H9 (cell line): ENCODE measurements around the gene FOXM1. TPM values are rescaled to one million over a fixed set of nuclear protein-coding genes. Genes with fewer than 3 reads are reported as not detected.

Experiments used
- DNase-seq: peaks from one replicate; pipeline ENCODE4 v3.0.0-alpha.2; 2017
- H2AFZ ChIP-seq: one replicate; pipeline ENCODE4 v1.6.1; 2013; ENCODE audit warnings: mild to moderate bottlenecking, low read length, control low read depth, moderate library complexity
- H2AK5ac ChIP-seq: 2 replicates; pipeline ENCODE4 v1.6.1; 2013; ENCODE audit warnings: low read length, control low read depth, mixed read lengths; ENCODE audit not compliant: insufficient read length
- H2BK120ac ChIP-seq: one replicate; pipeline ENCODE4 v1.6.1; 2013; ENCODE audit warnings: low read depth, mild to moderate bottlenecking, low read length, control low read depth, inconsistent platforms; ENCODE audit not compliant: poor library complexity, severe bottlenecking
- H2BK12ac ChIP-seq: 2 replicates; pipeline ENCODE4 v1.6.1; 2013; ENCODE audit warnings: low read length, control low read depth, mixed read lengths, low read depth; ENCODE audit not compliant: insufficient read length
- H2BK15ac ChIP-seq: 2 replicates; pipeline ENCODE4 v1.6.1; 2013; ENCODE audit warnings: low read depth, low read length, control low read depth
- H2BK20ac ChIP-seq: one replicate; pipeline ENCODE4 v1.6.1; 2013; ENCODE audit warnings: low read depth, mild to moderate bottlenecking, low read length, control low read depth, inconsistent platforms; ENCODE audit not compliant: poor library complexity, severe bottlenecking
- H2BK5ac ChIP-seq: 2 replicates; pipeline ENCODE4 v1.6.1; 2013; ENCODE audit warnings: low read length, control low read depth, mixed read lengths; ENCODE audit not compliant: insufficient read length
- H3K14ac ChIP-seq: 2 replicates; pipeline ENCODE4 v1.6.1; 2013; ENCODE audit warnings: low read length, control low read depth; ENCODE audit not compliant: insufficient read depth
- H3K18ac ChIP-seq: 2 replicates; pipeline ENCODE4 v1.6.1; 2013; ENCODE audit warnings: low read depth, mild to moderate bottlenecking, mixed read lengths, low read length, control low read depth; ENCODE audit not compliant: insufficient read length
- H3K23ac ChIP-seq: 2 replicates; pipeline ENCODE4 v1.6.1; 2013; ENCODE audit warnings: low read length, control low read depth, mixed read lengths, low read depth; ENCODE audit not compliant: insufficient read length
- H3K23me2 ChIP-seq: 2 replicates; pipeline ENCODE4 v1.6.1; 2013; ENCODE audit warnings: low read depth, mild to moderate bottlenecking, mixed read lengths, low read length, control low read depth; ENCODE audit not compliant: insufficient read length, poor library complexity, severe bottlenecking
- H3K27ac ChIP-seq: 2 replicates; pipeline ENCODE4 v1.5.1; 2013; ENCODE audit warnings: low read length, control low read depth, mixed read lengths, low read depth; ENCODE audit not compliant: insufficient read length
- H3K27me3 ChIP-seq: 2 replicates; pipeline ENCODE4 v1.6.1; 2013; ENCODE audit warnings: low read length, control low read depth, inconsistent platforms; ENCODE audit not compliant: insufficient read depth
- H3K4ac ChIP-seq: 2 replicates; pipeline ENCODE4 v1.6.1; 2013; ENCODE audit warnings: low read depth, mild to moderate bottlenecking, control low read depth, inconsistent platforms, low read length, moderate library complexity
- H3K4me1 ChIP-seq: 2 replicates; pipeline ENCODE4 v1.6.1; 2013; ENCODE audit warnings: low read length, control low read depth, inconsistent platforms; ENCODE audit not compliant: insufficient read depth
- H3K4me2 ChIP-seq: 2 replicates; pipeline ENCODE4 v1.6.1; 2013; ENCODE audit warnings: low read length, control low read depth, mixed read lengths; ENCODE audit not compliant: insufficient read length, insufficient read depth
- H3K56ac ChIP-seq: 2 replicates; pipeline ENCODE4 v1.6.1; 2013; ENCODE audit warnings: low read depth, mild to moderate bottlenecking, mixed read lengths, low read length, control low read depth; ENCODE audit not compliant: insufficient read length
- H3K79me1 ChIP-seq: 2 replicates; pipeline ENCODE4 v1.6.1; 2013; ENCODE audit warnings: low read depth, mild to moderate bottlenecking, moderate library complexity, low read length, control low read depth, inconsistent platforms; ENCODE audit not compliant: insufficient read depth, poor library complexity, severe bottlenecking
- H3K79me2 ChIP-seq: 2 replicates; pipeline ENCODE4 v1.6.1; 2013; ENCODE audit warnings: low read length, control low read depth, inconsistent platforms; ENCODE audit not compliant: insufficient read depth
- H3K9ac ChIP-seq: 2 replicates; pipeline ENCODE4 v1.6.1; 2013; ENCODE audit warnings: low read length, control low read depth, mixed read lengths; ENCODE audit not compliant: insufficient read length; ENCODE audit errors: extremely low read depth
- H3K9me3 ChIP-seq: one replicate; pipeline ENCODE4 v1.6.1; 2013; ENCODE audit warnings: low read depth, low read length, inconsistent platforms; ENCODE audit not compliant: control insufficient read depth
- H3T11ph ChIP-seq: one replicate; pipeline ENCODE4 v1.6.1; 2013; ENCODE audit warnings: mild to moderate bottlenecking, low read length, control low read depth, inconsistent platforms
- H4K20me1 ChIP-seq: one replicate; pipeline ENCODE4 v1.6.1; 2013; ENCODE audit not compliant: control insufficient read depth, insufficient read length, insufficient read depth
- H4K5ac ChIP-seq: 2 replicates; pipeline ENCODE4 v1.6.1; 2013; ENCODE audit warnings: low read depth, mild to moderate bottlenecking, mixed read lengths, low read length, control low read depth; ENCODE audit not compliant: insufficient read length
- H4K8ac ChIP-seq: replicated peaks from 2 replicates; pipeline ENCODE4 v1.6.1; 2013; ENCODE audit warnings: low read length, control low read depth, mixed read lengths, low read depth; ENCODE audit not compliant: insufficient read length
- H4K91ac ChIP-seq: 2 replicates; pipeline ENCODE4 v1.6.1; 2013; ENCODE audit warnings: low read depth, mild to moderate bottlenecking, moderate library complexity, mixed read lengths, low read length, control low read depth; ENCODE audit not compliant: insufficient read length
- H3K27ac Mint-ChIP-seq, 3 experiments: 2 replicates in 2 of 3; 3 replicates in 1 of 3; pipeline ENCODE4 v1.8.0; 2020 to 2021; ENCODE audit warnings: mixed read lengths in 3 of 3, mild to moderate bottlenecking in 1 of 3, moderate library complexity in 1 of 3
- H3K27me3 Mint-ChIP-seq: 2 replicates; pipeline ENCODE4 v1.8.0; 2021; ENCODE audit warnings: low read depth, mild to moderate bottlenecking, moderate library complexity, mixed read lengths
- H3K36me3 Mint-ChIP-seq, 3 experiments: 2 replicates in 2 of 3; 3 replicates in 1 of 3; pipeline ENCODE4 v1.8.0; 2020 to 2021; ENCODE audit warnings: low read depth in 3 of 3, mixed read lengths in 3 of 3; ENCODE audit not compliant: insufficient read depth in 1 of 3
- H3K4me1 Mint-ChIP-seq, 2 experiments: 2 replicates each; pipeline ENCODE4 v1.8.0; 2020; ENCODE audit warnings: mixed read lengths in 2 of 2
- H3K4me3 Mint-ChIP-seq, 2 experiments: 2 replicates in 1 of 2; 3 replicates in 1 of 2; pipeline ENCODE4 v1.8.0; 2020 to 2021; ENCODE audit warnings: mild to moderate bottlenecking in 2 of 2, mixed read lengths in 2 of 2, moderate library complexity in 1 of 2
- H3K9me3 Mint-ChIP-seq, 2 experiments: 2 replicates in 1 of 2; 3 replicates in 1 of 2; pipeline ENCODE4 v1.8.0; 2020; ENCODE audit warnings: mild to moderate bottlenecking in 2 of 2, mixed read lengths in 2 of 2, moderate library complexity in 1 of 2
- WGBS: extraction: QIAGEN DNeasy Blood & Tissue Kit; methylation state at CpG from one replicate; pipeline ENCODE4 v1.1.7; 2013; ENCODE audit warnings: missing lambda C conversion rate, low lambda C conversion rate, mixed read lengths; ENCODE audit not compliant: insufficient read length; ENCODE audit errors: extremely low coverage; 5-methylcytosine and 5-hydroxymethylcytosine counted together
- total RNA-seq: library from RNA; stranded (reverse); gene quantifications from 2 replicates; pipeline ENCODE4 v1.2.1, GENCODE V29; 2021
- TF ChIP-seq, protein P1 (sequence below): fragments of 200-600 bp; sonication (generic); conservative IDR thresholded peaks from 3 replicates; pipeline ENCODE4 v1.8.0; 2021; ENCODE audit warnings: antibody characterized with exemption, mild to moderate bottlenecking

The FOXM1 gene
- total RNA-seq, 1 experiment from 2014 or later: 109 TPM

DNA sequence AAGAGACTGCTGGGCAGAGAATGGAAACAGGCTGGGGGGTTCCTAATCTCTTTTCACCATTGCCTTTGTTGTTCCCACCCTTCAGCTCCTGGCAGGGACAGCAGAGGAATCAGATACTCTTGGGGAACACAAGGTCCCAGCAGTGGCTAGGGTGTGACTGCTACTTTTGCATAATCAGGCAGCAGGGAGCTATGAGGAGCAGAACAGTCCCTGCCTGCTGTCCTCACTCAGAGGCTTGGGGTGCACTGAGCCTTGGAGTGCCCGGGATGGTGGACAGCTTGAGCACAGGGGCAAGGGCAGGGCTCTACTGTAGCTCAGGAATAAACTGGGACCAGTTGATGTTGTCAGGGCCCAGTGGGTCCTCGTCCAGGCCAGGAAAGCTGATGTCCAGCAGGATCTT lies 18.6 kb downstream of the FOXM1 start:
- Histone ChIP-seq H3K79me2 (no peaks in the 10 kb centered on the region), H2BK120ac (no peak overlapping the region), H2BK12ac (no peak overlapping the region), H4K20me1 (no peaks in the 10 kb centered on the region), H3K18ac (no peak overlapping the region), H3K27ac (no peak overlapping the region), H3K14ac (no peak overlapping the region), H3K23me2 (no peaks in the 10 kb centered on the region), H3K4me2 (no peak overlapping the region), H4K5ac (no peak overlapping the region), H3K9me3 (no peaks in the 10 kb centered on the region), H3T11ph (no peak overlapping the region), H3K79me1 (no peaks in the 10 kb centered on the region), H2AK5ac (no peak overlapping the region), H3K27me3 (no peaks in the 10 kb centered on the region), H2BK15ac (no peak overlapping the region), H2AFZ (no peak overlapping the region), H3K56ac (no peak overlapping the region), H3K4ac (no peak overlapping the region), H3K4me1 (no peaks in the 10 kb centered on the region), H3K9ac (no peak overlapping the region), H4K8ac (no peak overlapping the region), H3K23ac (no peak overlapping the region), H4K91ac (no peak overlapping the region), H2BK5ac (no peak overlapping the region), H2BK20ac (no peak overlapping the region)
- WGBS: no CpG with 5 or more reads among the region's 2 CpGs
- DNase-seq: no peak
- TF ChIP-seq, protein P1, sequence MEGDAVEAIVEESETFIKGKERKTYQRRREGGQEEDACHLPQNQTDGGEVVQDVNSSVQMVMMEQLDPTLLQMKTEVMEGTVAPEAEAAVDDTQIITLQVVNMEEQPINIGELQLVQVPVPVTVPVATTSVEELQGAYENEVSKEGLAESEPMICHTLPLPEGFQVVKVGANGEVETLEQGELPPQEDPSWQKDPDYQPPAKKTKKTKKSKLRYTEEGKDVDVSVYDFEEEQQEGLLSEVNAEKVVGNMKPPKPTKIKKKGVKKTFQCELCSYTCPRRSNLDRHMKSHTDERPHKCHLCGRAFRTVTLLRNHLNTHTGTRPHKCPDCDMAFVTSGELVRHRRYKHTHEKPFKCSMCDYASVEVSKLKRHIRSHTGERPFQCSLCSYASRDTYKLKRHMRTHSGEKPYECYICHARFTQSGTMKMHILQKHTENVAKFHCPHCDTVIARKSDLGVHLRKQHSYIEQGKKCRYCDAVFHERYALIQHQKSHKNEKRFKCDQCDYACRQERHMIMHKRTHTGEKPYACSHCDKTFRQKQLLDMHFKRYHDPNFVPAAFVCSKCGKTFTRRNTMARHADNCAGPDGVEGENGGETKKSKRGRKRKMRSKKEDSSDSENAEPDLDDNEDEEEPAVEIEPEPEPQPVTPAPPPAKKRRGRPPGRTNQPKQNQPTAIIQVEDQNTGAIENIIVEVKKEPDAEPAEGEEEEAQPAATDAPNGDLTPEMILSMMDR: no peak
- H3K27ac Mint-ChIP-seq: peak overlapping the region; percentile 44 to 92 (median 74); a peak in 4 of 7 replicates
- no peak overlapping the region for H3K4me3 Mint-ChIP-seq
- no peaks in the 10 kb centered on the region for H3K9me3 Mint-ChIP-seq
- H3K36me3 Mint-ChIP-seq: peaks cover 34 to 43% (median 43%) of the 10 kb centered on the region in 3 experiments
- peaks cover 14 to 42% of the 10 kb centered on the region in 2 experiments for H3K4me1 Mint-ChIP-seq
- peaks cover 4% of the 10 kb centered on the region for H3K27me3 Mint-ChIP-seq
